ENCODE measurements around the gene GRID1. TPM values are rescaled to one million over a fixed set of nuclear protein-coding genes. Genes with fewer than 3 reads are reported as not detected.

The GRID1 gene
- total RNA-seq, 1 experiment from 2014 or later, result not detected

- Histone ChIP-seq H3K36me3 (ENCODE audit: low read depth) (no peaks in the 10 kb centered on the region), H3F3A (ENCODE audit: insufficient read depth, low read depth) (no peaks in the 10 kb centered on the region), H2AFZ (no peak overlapping the region), H3K4me2 (no peak overlapping the region), H3K79me2 (ENCODE audit: low read depth) (no peaks in the 10 kb centered on the region), H3K4me3 (no peak overlapping the region), H3K27ac (no peak overlapping the region), H3K9me2 (ENCODE audit: insufficient read depth) (no peaks in the 10 kb centered on the region), H3K4me1 (replicated peaks; ENCODE audit: insufficient read depth) (no peaks in the 10 kb centered on the region), H3K9me3 (ENCODE audit: insufficient read depth, low read depth) (no peaks in the 10 kb centered on the region), H3K27me3 (ENCODE audit: insufficient read depth, low read depth) (peaks cover 3% of the 10 kb centered on the region; the same call in 1 of the 2 replicates), H4K20me1 (ENCODE audit: insufficient read depth) (no peaks in the 10 kb centered on the region)
- no TSS peak for BruUV-seq (replicated peaks)
- CTCF ChIA-PET, result no interaction called here
- no peak for DNase-seq
- POLR2A ChIA-PET (ENCODE audit: unreplicated experiment), result no interaction called here
- TF ChIP-seq CTCF (conservative IDR thresholded peaks at IDR 0.05), result no peak
- TF ChIP-seq EZH2 (IDR thresholded peaks at IDR 0.05; ENCODE audit: low read depth), result no peak
- intact Hi-C loops (cut with micrococcal nuclease; ENCODE audit: unreplicated experiment), result no loop called here
These were observed 160.4 kb downstream of the GRID1 start for GRCh38 chr10:86206240-86206579.

GRCh38 chr10:86205306-86206239 is 161.0 kb downstream of the GRID1 start:
- no peaks in the 10 kb centered on the region for H3K4me1 ChIP-seq (replicated peaks; ENCODE audit: insufficient read depth)
- no peak overlapping the region for H2AFZ ChIP-seq
- CTCF ChIA-PET, result no interaction called here
- no peaks in the 10 kb centered on the region for H4K20me1 ChIP-seq (ENCODE audit: insufficient read depth)
- POLR2A ChIA-PET (ENCODE audit: unreplicated experiment), result no interaction called here
- H3K27me3 ChIP-seq (ENCODE audit: insufficient read depth, low read depth), result peaks cover 3% of the 10 kb centered on the region; the same call in 1 of the 2 replicates
- H3K27ac ChIP-seq, result no peak overlapping the region
- no TSS peak for BruUV-seq (replicated peaks)
- no peaks in the 10 kb centered on the region for H3F3A ChIP-seq (ENCODE audit: insufficient read depth, low read depth)
- DNase-seq, result no peak
- intact Hi-C loops (cut with micrococcal nuclease; ENCODE audit: unreplicated experiment), result no loop called here
- no peaks in the 10 kb centered on the region for H3K9me2 ChIP-seq (ENCODE audit: insufficient read depth)
- H3K9me3 ChIP-seq (ENCODE audit: insufficient read depth, low read depth), result no peaks in the 10 kb centered on the region
- H3K36me3 ChIP-seq (ENCODE audit: low read depth), result no peaks in the 10 kb centered on the region
- no peak overlapping the region for H3K4me2 ChIP-seq
- H3K79me2 ChIP-seq (ENCODE audit: low read depth), result no peaks in the 10 kb centered on the region
- no peak overlapping the region for H3K4me3 ChIP-seq
- TF ChIP-seq EZH2 (IDR thresholded peaks at IDR 0.05; ENCODE audit: low read depth) (no peak), CTCF (conservative IDR thresholded peaks at IDR 0.05) (no peak)

DNA sequence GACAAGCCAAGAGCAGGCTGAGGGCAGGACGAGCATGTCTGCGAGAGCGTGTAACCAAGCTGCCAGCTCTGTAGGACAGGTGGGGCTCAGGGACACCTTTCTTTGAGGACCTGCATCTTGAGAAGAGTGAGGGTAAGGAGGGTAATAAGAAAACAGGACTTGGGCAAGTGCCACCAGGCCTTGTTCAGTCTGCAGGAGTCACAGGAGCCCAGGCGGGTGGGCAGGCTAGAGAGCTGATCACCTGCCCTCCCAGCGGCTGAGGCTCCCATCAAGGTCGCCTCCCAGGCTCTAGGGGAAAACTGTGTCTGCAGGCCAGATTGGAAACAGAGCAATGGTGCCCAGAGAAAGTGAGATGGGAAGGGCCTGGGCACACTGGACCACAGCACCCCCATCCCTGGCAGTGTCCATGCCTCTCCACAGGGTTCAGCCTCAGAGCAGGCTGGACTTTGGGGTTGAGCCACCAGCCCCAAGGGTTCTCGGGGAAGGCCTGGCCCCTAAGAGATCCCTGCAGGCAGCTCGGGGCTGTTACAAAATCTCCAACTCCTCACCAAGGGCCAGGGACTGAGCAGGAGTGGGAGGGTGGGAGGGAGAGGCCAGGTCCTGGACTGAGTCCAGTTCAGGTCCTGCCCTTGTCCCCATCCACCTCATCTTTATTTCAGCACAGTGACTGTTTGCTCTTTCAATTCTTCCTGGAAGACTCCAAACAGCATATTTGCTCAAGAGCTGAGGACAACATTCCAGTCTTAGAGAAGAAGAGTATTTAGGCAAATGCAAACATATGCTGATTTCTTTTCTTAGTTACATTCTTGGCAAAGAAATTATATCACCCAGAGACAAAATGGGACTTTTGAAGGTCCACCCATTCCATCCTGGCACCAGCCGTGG is 161.9 kb downstream of the GRID1 start:
- H3K4me1 ChIP-seq (replicated peaks; ENCODE audit: insufficient read depth), result no peaks in the 10 kb centered on the region
- no peak for TF ChIP-seq CTCF (conservative IDR thresholded peaks at IDR 0.05)
- H3F3A ChIP-seq (ENCODE audit: insufficient read depth, low read depth), result no peaks in the 10 kb centered on the region
- DNase-seq, result no peak
- no peaks in the 10 kb centered on the region for H3K9me2 ChIP-seq (ENCODE audit: insufficient read depth)
- H2AFZ ChIP-seq, result no peak overlapping the region
- no peaks in the 10 kb centered on the region for H4K20me1 ChIP-seq (ENCODE audit: insufficient read depth)
- ChIA-PET POLR2A (ENCODE audit: unreplicated experiment) (no interaction called here), CTCF (no interaction called here)
- no peak overlapping the region for H3K4me3 ChIP-seq
- H3K36me3 ChIP-seq (ENCODE audit: low read depth), result no peaks in the 10 kb centered on the region
- no TSS peak for BruUV-seq (replicated peaks)
- H3K79me2 ChIP-seq (ENCODE audit: low read depth), result no peaks in the 10 kb centered on the region
- H3K4me2 ChIP-seq, result no peak overlapping the region
- no peaks in the 10 kb centered on the region for H3K27me3 ChIP-seq (ENCODE audit: insufficient read depth, low read depth)
- no peak overlapping the region for H3K27ac ChIP-seq
- no peaks in the 10 kb centered on the region for H3K9me3 ChIP-seq (ENCODE audit: insufficient read depth, low read depth)
- intact Hi-C loops (cut with micrococcal nuclease; ENCODE audit: unreplicated experiment), result no loop called here
